ENCODE measurements around the gene ZFYVE16. TPM values are rescaled to one million over a fixed set of nuclear protein-coding genes. Genes with fewer than 3 reads are reported as not detected.
A peak's percentile ranks its signal among the peaks of the same experiment; 100 is the strongest.

Gene ZFYVE16
- total RNA-seq, 2 donors from 2014 or later: 22.3 to 26.5 TPM

DNA sequence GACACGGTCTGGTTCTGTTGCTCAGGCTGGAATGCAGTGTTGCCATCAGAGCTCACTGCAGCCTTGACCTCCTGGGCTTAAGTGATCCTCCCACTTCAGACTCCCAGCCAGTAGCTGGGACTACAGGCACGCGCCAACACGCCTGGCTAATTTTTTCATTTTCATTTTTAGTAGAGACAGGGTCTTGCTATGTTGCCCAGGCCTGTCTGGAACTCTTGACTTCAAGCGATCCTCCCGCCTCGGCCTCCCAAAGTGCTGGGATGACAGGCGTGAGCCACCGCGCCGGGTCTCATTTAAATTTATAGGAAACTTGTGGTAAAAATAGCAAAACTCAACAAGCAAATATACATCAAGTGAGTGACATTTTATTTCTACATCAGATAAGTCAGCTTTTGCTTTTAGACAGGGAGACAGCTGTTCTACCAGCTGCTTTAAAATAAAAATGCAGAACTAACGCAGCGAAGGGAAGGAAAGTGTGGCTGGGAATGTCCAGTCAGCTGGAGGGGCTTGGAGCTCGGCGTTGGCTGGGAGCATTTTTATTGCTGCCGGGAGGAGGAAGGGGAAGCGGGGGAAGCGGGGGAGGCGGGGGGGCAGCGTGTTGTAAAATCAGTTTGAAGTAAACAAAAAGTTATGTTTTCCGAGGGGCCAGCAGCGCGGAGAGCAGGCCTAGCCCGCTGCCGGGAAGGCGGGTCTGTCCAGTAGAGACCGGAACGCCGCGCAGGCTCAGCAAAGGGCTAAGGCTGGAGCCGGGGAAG lies 707 bp upstream of the ZFYVE16 start:
- intact Hi-C loops (cut with DNase I): no loop called here
- Histone ChIP-seq H3K9me3 (no peaks in the 10 kb centered on the region), H3K27me3 (no peaks in the 10 kb centered on the region), H3K36me3 (no peaks in the 10 kb centered on the region), H3K9ac (ENCODE audit: low read depth in 2 of 2, low read length in 2 of 2) (peak overlapping the region; percentile 69 to 91), H3K4me3 (peak overlapping the region; percentile 68), H3K27ac (peak overlapping the region; percentile 95), H3K4me1 (no peaks in the 10 kb centered on the region)
- TF ChIP-seq, protein P1, sequence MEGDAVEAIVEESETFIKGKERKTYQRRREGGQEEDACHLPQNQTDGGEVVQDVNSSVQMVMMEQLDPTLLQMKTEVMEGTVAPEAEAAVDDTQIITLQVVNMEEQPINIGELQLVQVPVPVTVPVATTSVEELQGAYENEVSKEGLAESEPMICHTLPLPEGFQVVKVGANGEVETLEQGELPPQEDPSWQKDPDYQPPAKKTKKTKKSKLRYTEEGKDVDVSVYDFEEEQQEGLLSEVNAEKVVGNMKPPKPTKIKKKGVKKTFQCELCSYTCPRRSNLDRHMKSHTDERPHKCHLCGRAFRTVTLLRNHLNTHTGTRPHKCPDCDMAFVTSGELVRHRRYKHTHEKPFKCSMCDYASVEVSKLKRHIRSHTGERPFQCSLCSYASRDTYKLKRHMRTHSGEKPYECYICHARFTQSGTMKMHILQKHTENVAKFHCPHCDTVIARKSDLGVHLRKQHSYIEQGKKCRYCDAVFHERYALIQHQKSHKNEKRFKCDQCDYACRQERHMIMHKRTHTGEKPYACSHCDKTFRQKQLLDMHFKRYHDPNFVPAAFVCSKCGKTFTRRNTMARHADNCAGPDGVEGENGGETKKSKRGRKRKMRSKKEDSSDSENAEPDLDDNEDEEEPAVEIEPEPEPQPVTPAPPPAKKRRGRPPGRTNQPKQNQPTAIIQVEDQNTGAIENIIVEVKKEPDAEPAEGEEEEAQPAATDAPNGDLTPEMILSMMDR (IDR thresholded peaks at IDR 0.05): no peak
- peak; percentile 38 for DNase-seq

DNA sequence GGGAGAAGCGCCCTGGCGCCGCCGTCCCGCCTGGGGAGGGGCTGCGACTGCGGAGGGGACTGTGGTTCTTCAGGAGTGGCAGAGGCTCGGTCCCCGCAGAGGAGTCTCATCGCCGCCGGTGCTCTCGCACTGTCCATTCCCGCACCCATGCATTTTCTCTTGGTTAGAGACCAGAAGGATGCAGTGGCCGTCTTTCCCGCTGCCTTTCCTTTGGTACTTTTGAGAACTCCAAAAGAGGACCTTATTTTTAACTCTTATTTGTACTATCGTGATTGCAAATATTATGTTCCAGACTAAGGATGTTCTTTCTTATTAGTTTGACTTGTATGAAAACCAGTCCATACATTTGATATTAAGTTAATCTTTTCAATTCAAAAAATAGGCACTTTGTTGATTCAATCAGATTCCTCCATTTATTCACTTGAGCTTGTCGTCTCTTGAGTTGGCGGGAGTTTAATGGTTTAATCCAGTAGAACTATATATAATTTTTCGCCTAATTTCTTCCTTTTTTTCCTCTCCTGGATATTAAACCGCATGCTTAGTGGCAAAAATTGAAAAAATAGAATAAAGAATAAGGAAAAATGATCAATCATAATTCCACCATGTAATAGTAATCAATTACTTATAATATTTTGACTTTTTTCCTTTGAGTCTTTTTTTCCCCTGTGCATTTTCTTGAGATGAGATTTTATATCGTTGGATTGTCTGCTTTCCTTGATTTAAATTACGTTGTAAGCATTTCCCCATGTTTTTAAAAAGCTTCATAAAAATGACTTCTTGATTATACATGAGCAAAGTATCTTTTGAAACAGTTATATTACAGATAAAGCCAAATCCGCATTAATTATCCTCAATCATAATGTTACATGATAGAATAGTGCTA lies 861 bp downstream of the ZFYVE16 start:
- TF ChIP-seq, protein P1 (IDR thresholded peaks at IDR 0.05): no peak
- DNase-seq: no peak
- intact Hi-C loops (cut with DNase I): no loop called here
- Histone ChIP-seq H3K4me3 (peak overlapping the region; percentile 68), H3K9me3 (no peaks in the 10 kb centered on the region), H3K9ac (ENCODE audit: low read depth in 2 of 2, low read length in 2 of 2) (peak overlapping the region; percentile 91 to 92), H3K27ac (peak overlapping the region; percentile 95), H3K27me3 (no peaks in the 10 kb centered on the region), H3K36me3 (no peaks in the 10 kb centered on the region), H3K4me1 (no peaks in the 10 kb centered on the region)

DNA sequence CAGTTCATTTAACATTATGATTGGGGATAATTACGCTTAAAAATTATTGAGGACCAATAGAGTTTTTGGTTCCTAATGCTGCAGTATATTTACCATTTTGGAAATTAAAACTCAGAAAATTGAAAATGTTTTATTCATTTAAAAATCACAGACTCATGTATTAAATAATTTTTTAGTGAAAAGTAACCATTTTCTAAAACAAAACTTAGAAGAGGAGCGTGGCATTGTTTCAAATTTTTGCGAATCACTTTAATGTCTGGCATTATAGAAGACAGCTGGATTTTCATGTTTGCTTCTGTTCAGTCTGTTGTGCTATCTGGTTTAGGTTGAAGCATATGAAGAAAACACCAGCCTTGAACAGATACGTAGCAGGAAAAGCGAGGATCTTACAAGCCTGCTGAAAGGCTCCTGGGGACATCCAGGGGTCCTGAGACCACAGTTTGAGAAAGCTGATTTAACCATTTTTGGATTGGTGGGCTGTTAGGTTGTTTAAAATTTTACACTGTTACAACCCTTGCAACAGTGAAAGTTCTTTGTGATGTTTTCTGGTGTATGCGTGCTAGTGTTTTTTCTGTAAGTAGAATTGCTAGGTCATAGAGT lies 1.6 kb downstream of the ZFYVE16 start:
- Histone ChIP-seq H3K36me3 (no peaks in the 10 kb centered on the region), H3K4me1 (no peaks in the 10 kb centered on the region), H3K9ac (ENCODE audit: low read depth in 2 of 2, low read length in 2 of 2) (no peak overlapping the region), H3K27ac (no peak overlapping the region), H3K27me3 (no peaks in the 10 kb centered on the region), H3K4me3 (peak overlapping the region; percentile 68), H3K9me3 (no peaks in the 10 kb centered on the region)
- TF ChIP-seq, protein P1 (IDR thresholded peaks at IDR 0.05): no peak
- intact Hi-C loops (cut with DNase I): no loop called here
- no peak for DNase-seq

DNA sequence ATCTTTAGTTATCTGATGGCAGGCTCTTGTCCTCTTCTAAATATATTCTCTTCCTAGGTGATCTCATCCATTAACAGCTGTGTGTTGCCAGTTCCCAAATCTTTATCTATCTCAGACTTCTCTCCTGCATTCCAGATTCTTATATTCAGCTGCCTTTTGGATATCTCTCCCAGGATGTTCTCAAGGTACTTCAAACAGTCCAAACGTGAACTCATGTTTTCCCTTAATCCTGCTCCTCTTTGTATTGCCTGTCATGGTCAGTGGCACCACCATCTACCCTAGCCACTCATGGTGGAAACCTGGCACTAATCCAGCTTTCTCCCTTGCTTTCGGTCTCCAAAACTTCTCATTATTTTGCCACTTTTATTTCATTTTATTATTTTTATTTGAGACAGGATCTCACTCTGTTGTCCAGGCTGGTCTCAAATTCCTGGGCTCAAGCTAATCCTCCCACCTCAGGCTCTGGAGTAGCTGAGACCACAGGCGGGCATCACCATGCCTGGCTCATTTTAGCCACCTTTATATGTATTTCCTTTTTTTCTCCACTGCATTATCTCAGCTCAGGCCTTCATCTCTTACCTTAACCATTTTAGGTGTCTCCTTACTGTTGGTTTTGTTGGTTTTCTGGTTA lies 3.8 kb downstream of the ZFYVE16 start:
- Histone ChIP-seq H3K36me3 (no peaks in the 10 kb centered on the region), H3K27ac (no peak overlapping the region), H3K4me1 (no peaks in the 10 kb centered on the region), H3K9me3 (no peaks in the 10 kb centered on the region), H3K9ac (ENCODE audit: low read depth in 2 of 2, low read length in 2 of 2) (no peak overlapping the region), H3K27me3 (no peaks in the 10 kb centered on the region), H3K4me3 (no peak overlapping the region)
- TF ChIP-seq, protein P1 (IDR thresholded peaks at IDR 0.05): no peak
- intact Hi-C loops (cut with DNase I): no loop called here
- DNase-seq: no peak

DNA sequence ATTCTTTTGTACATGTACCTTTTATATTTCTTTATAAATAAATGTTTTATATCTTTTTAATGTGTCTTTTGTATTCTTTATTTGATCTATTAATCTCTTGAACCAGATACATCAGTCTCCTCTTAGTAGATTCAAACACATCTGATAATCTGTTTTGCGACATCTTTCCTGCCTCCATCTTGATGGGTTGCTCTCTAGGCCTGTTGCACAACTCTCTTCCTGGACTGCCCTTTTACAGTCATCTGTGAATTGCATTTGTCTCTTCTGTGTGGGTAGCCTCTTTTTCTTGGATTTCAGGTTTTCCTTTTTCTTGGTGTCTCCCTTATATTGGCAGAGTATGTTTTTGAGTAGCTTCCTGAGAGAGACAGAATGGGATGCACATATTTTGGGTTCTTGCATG lies 6.2 kb downstream of the ZFYVE16 start:
- H3K9ac ChIP-seq (ENCODE audit: low read depth in 2 of 2, low read length in 2 of 2): no peak overlapping the region
- H3K27me3 ChIP-seq: no peaks in the 10 kb centered on the region
- no peak overlapping the region for H3K27ac ChIP-seq
- intact Hi-C loops (cut with DNase I): no loop called here
- DNase-seq: no peak
- TF ChIP-seq, protein P1 (IDR thresholded peaks at IDR 0.05): no peak
- H3K36me3 ChIP-seq: no peaks in the 10 kb centered on the region
- no peak overlapping the region for H3K4me3 ChIP-seq
- H3K9me3 ChIP-seq: no peaks in the 10 kb centered on the region
- H3K4me1 ChIP-seq: no peaks in the 10 kb centered on the region
